ENCODE results near the gene IL1RAPL2.

GRCh38 chrX:105754286-105754964, 1188.4 kb downstream of the IL1RAPL2 start:
- TF ChIP-seq MAX (IDR thresholded peaks at IDR 0.05) (no peak), RNF2 (IDR thresholded peaks at IDR 0.05; ENCODE audit: borderline replicate concordance, low read depth, low read length, missing control alignments, poor library complexity, severe bottlenecking) (no peak), POLR2AphosphoS5 (IDR thresholded peaks at IDR 0.05; ENCODE audit: low read depth, low read length) (no peak), RXRA (IDR thresholded peaks at IDR 0.05; ENCODE audit: insufficient read depth, low read depth, low read length) (no peak), TAF1 (IDR thresholded peaks at IDR 0.05; ENCODE audit: low read depth, low read length) (no peak), RAD21 (IDR thresholded peaks at IDR 0.05 in 1 of 2, conservative IDR thresholded peaks at IDR 0.05 in 1 of 2; ENCODE audit: low read depth in 2 of 2, low read length in 2 of 2) (no peak), CBX8 (IDR thresholded peaks at IDR 0.05; ENCODE audit: borderline replicate concordance, low read depth, low read length) (no peak), EZH2 (IDR thresholded peaks at IDR 0.05; ENCODE audit: low read depth, low read length, severe bottlenecking) (no peak)

Data from H1 (cell line).